SK-N-SH (cell line): ENCODE results near the gene LPP. TPM values are rescaled to one million over a fixed set of nuclear protein-coding genes. Genes with fewer than 3 reads are reported as not detected.

Source experiments
- CTCF ChIA-PET: fragments of 300-600, 350-600 bp; formaldehyde crosslinking; extraction: SDS; loops from one replicate; lab custom pipeline; 2021; lab: Yijun Ruan, JAX
- POLR2A ChIA-PET: fragments of 350-600 bp; sonication (Branson Sonifier 250); formaldehyde crosslinking; extraction: SDS; loops from one replicate; lab custom pipeline; 2020; ENCODE audit warnings: antibody characterized with exemption, inconsistent platforms; lab: Yijun Ruan, JAX
- DNase-seq: peaks from one replicate; pipeline ENCODE4 v3.0.0; 2012
- H2AFZ ChIP-seq: fragments of 200-600 bp; sonication (generic); 2 replicates; pipeline ENCODE4 v1.8.1; 2016; ENCODE audit warnings: antibody characterized with exemption, mild to moderate bottlenecking, low read depth
- H3F3A ChIP-seq: fragments of 200-600 bp; sonication (generic); replicated peaks from 2 replicates; pipeline ENCODE3; 2016; ENCODE audit warnings: antibody characterized with exemption, mild to moderate bottlenecking; ENCODE audit not compliant: insufficient read depth
- H3K27ac ChIP-seq, 2 experiments: fragments of 200-500 bp in 1 of 2; fragments of 200-600 bp in 1 of 2; sonication (Bioruptor generic) in 1 of 2; sonication (generic), shearing (Covaris generic) in 1 of 2; 2 replicates each; pipeline versions ENCODE4 v1.5.1 to v1.6.1; 2014 to 2016; ENCODE audit warnings: low read depth in 2 of 2, inconsistent platforms in 1 of 2, low read length in 1 of 2, mild to moderate bottlenecking in 1 of 2, mixed read lengths in 1 of 2
- H3K27me3 ChIP-seq: fragments of 200-600 bp; sonication (generic), shearing (Covaris generic); 2 replicates; pipeline ENCODE4 v1.6.1; 2016; ENCODE audit warnings: mixed run types; ENCODE audit not compliant: insufficient read depth
- H3K36me3 ChIP-seq, 2 experiments: fragments of 200-500 bp in 1 of 2; fragments of 200-600 bp in 1 of 2; sonication (Bioruptor generic) in 1 of 2; sonication (generic) in 1 of 2; replicated peaks in 1 of 2; 2 replicates each; pipeline versions ENCODE3 to v1.5.1; 2014 to 2016; ENCODE audit warnings: low read length in 1 of 2, mild to moderate bottlenecking in 1 of 2; ENCODE audit not compliant: insufficient read depth in 2 of 2, control insufficient read depth in 1 of 2
- H3K4me1 ChIP-seq, 2 experiments: fragments of 200-500 bp in 1 of 2; fragments of 200-600 bp in 1 of 2; sonication (Bioruptor generic) in 1 of 2; sonication (generic), shearing (Covaris generic) in 1 of 2; 2 replicates each; pipeline versions ENCODE4 v1.5.1 to v1.6.1; 2014 to 2016; ENCODE audit warnings: low read depth in 1 of 2, low read length in 1 of 2, mixed run types in 1 of 2; ENCODE audit not compliant: insufficient read depth in 2 of 2, control insufficient read depth in 1 of 2
- H3K4me2 ChIP-seq: fragments of 200-600 bp; sonication (generic), shearing (Covaris generic); 2 replicates; pipeline ENCODE4 v1.6.1; 2017; ENCODE audit warnings: mixed run types
- H3K4me3 ChIP-seq, 2 experiments: fragments of 200-500 bp in 1 of 2; fragments of 200-600 bp in 1 of 2; sonication (Bioruptor generic) in 1 of 2; sonication (generic), shearing (Covaris generic) in 1 of 2; 2 replicates each; pipeline versions ENCODE4 v1.5.1 to v1.8.1; 2014 to 2016; ENCODE audit warnings: low read depth in 2 of 2, inconsistent platforms in 1 of 2, low read length in 1 of 2, mild to moderate bottlenecking in 1 of 2, mixed read lengths in 1 of 2, moderate library complexity in 1 of 2
- H3K79me2 ChIP-seq: fragments of 200-600 bp; sonication (generic); 2 replicates; pipeline ENCODE4 v1.8.1; 2017; ENCODE audit warnings: mild to moderate bottlenecking; ENCODE audit not compliant: insufficient read depth
- H3K9ac ChIP-seq: fragments of 200-600 bp; sonication (generic); 2 replicates; pipeline ENCODE4 v1.6.1; 2017; ENCODE audit warnings: mixed run types
- H3K9me2 ChIP-seq: fragments of 200-600 bp; sonication (generic); 2 replicates; pipeline ENCODE4 v1.6.1; 2017; ENCODE audit warnings: mixed run types
- H3K9me3 ChIP-seq: fragments of 200-600 bp; sonication (generic); 2 replicates; pipeline ENCODE4 v1.6.1; 2017; ENCODE audit warnings: mixed run types, mild to moderate bottlenecking, moderate library complexity
- H4K20me1 ChIP-seq: fragments of 200-600 bp; sonication (generic); 2 replicates; pipeline ENCODE4 v1.6.1; 2017; ENCODE audit warnings: mild to moderate bottlenecking, mixed run types; ENCODE audit not compliant: insufficient read depth
- CHD2 ChIP-seq: fragments of 150-350 bp; IDR thresholded peaks from 2 replicates; pipeline ENCODE4 v1.6.1; 2018; ENCODE audit warnings: low read length; ENCODE audit not compliant: partially characterized antibody
- CTCF ChIP-seq: fragments of 200-600 bp; sonication (generic); IDR thresholded peaks from 2 replicates; pipeline ENCODE4 v1.6.1; 2017; ENCODE audit warnings: antibody characterized with exemption, mild to moderate bottlenecking, moderate library complexity
- EZH2phosphoT487 ChIP-seq: fragments of 200-600 bp; sonication (generic); IDR thresholded peaks from 2 replicates; pipeline ENCODE4 v1.6.1; 2017; ENCODE audit warnings: low read depth, mixed run types, mild to moderate bottlenecking, antibody characterized with exemption, moderate library complexity, borderline replicate concordance
- FOSL2 ChIP-seq: IDR thresholded peaks from 2 replicates; pipeline ENCODE4 v1.4.0; 2012; ENCODE audit warnings: low read depth, mild to moderate bottlenecking, moderate library complexity, borderline replicate concordance
- GATA2 ChIP-seq: sonication (generic); formaldehyde crosslinking; IDR thresholded peaks from 2 replicates; pipeline ENCODE4 v1.5.0; 2020; ENCODE audit warnings: mild to moderate bottlenecking, missing genetic modification reagents
- JUND ChIP-seq: IDR thresholded peaks from 2 replicates; pipeline ENCODE4 v1.4.0; 2012
- MXI1 ChIP-seq: IDR thresholded peaks from 2 replicates; pipeline ENCODE4 v1.6.1; 2012; ENCODE audit warnings: mild to moderate bottlenecking, low read depth, low read length, improper control_type of control experiment
- NFIC ChIP-seq: IDR thresholded peaks from 2 replicates; pipeline ENCODE4 v1.4.0; 2012; ENCODE audit warnings: borderline replicate concordance
- NRF1 ChIP-seq: IDR thresholded peaks from 2 replicates; pipeline ENCODE4 v1.6.1; 2012; ENCODE audit warnings: low read depth, mild to moderate bottlenecking, low read length
- RCOR1 ChIP-seq: fragments of 150-350 bp; IDR thresholded peaks from 2 replicates; pipeline ENCODE4 v1.6.1; 2017; ENCODE audit warnings: antibody characterized with exemption, low read length
- RXRA ChIP-seq: IDR thresholded peaks from 2 replicates; pipeline ENCODE4 v1.4.0; 2012; ENCODE audit warnings: low read depth, mild to moderate bottlenecking, borderline replicate concordance
- SIN3A ChIP-seq: IDR thresholded peaks from 2 replicates; pipeline ENCODE4 v1.6.1; 2012; ENCODE audit warnings: low read depth, mild to moderate bottlenecking, low read length, moderate library complexity, borderline replicate concordance
- TAF1 ChIP-seq: IDR thresholded peaks from 2 replicates; pipeline ENCODE4 v1.6.1; 2012; ENCODE audit warnings: low read depth, mild to moderate bottlenecking, low read length, moderate library complexity, borderline replicate concordance
- WGBS: methylation state at CpG from one replicate; pipeline ENCODE4 v1.1.6; 2017; ENCODE audit warnings: low lambda C conversion rate; 5-methylcytosine and 5-hydroxymethylcytosine counted together
- polyA plus RNA-seq, 3 experiments: library from polyadenylated mRNA; depleted of rRNA; stranded (reverse); fragments of >200 nt; gene quantifications; 2 replicates each; pipeline ENCODE4 v1.2.3, GENCODE V29; 2012
- TF ChIP-seq, protein P1 (sequence below): IDR thresholded peaks from 2 replicates; pipeline ENCODE4 v1.6.1; 2012; ENCODE audit warnings: mild to moderate bottlenecking, low read depth, low read length, moderate library complexity
- TF ChIP-seq, protein P2 (sequence below): fragments of 150-350 bp; IDR thresholded peaks from 2 replicates; pipeline ENCODE4 v1.6.1; 2016; ENCODE audit warnings: mild to moderate bottlenecking, low read depth, low read length
- TF ChIP-seq, protein P3 (sequence below): IDR thresholded peaks from 2 replicates; pipeline ENCODE4 v1.4.0; 2012; ENCODE audit warnings: low read depth, borderline replicate concordance

The LPP gene
- polyA plus RNA-seq, 1 of the 3 experiments (the other 2 are of a cell fraction) = 6.6 TPM

DNA sequence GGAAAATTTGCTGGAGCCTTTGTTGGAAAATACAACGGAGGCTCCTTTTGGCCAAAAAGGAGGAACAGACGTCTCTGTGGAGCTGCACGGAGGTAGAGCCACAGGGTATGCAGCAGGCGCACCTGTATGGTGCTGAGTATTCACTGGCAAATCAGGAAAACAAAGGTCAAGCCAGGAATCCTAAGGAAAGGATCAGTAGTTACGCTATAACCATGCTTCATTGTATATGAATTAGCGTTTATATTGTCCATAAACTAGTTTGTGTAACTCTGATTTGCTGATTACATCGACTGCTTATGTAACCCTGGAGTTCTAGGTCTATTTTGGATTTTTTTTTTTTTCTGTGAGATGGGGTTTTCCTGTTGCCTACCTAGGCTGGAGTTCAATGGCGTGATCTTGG, 45.4 kb downstream of the LPP start (continued):
- TF ChIP-seq, protein P1, sequence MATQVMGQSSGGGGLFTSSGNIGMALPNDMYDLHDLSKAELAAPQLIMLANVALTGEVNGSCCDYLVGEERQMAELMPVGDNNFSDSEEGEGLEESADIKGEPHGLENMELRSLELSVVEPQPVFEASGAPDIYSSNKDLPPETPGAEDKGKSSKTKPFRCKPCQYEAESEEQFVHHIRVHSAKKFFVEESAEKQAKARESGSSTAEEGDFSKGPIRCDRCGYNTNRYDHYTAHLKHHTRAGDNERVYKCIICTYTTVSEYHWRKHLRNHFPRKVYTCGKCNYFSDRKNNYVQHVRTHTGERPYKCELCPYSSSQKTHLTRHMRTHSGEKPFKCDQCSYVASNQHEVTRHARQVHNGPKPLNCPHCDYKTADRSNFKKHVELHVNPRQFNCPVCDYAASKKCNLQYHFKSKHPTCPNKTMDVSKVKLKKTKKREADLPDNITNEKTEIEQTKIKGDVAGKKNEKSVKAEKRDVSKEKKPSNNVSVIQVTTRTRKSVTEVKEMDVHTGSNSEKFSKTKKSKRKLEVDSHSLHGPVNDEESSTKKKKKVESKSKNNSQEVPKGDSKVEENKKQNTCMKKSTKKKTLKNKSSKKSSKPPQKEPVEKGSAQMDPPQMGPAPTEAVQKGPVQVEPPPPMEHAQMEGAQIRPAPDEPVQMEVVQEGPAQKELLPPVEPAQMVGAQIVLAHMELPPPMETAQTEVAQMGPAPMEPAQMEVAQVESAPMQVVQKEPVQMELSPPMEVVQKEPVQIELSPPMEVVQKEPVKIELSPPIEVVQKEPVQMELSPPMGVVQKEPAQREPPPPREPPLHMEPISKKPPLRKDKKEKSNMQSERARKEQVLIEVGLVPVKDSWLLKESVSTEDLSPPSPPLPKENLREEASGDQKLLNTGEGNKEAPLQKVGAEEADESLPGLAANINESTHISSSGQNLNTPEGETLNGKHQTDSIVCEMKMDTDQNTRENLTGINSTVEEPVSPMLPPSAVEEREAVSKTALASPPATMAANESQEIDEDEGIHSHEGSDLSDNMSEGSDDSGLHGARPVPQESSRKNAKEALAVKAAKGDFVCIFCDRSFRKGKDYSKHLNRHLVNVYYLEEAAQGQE = no peak
- TF ChIP-seq GATA2 (CRISPR knock-in tag) (no peak), TAF1 (no peak)
- TF ChIP-seq, all 33 proteins: peak for 0

- Histone ChIP-seq H3K79me2 (peaks cover 90% of the 10 kb centered on the region), H3F3A (peaks cover 16% of the 10 kb centered on the region), H3K4me1 (peaks cover 0 to 16% of the 10 kb centered on the region in 2 experiments; a peak in 3 of 4 replicates), H2AFZ (no peak overlapping the region), H3K9me2 (no peaks in the 10 kb centered on the region), H3K9me3 (no peaks in the 10 kb centered on the region), H3K9ac (no peak overlapping the region), H3K36me3 (peaks cover 0 to 9% of the 10 kb centered on the region in 2 experiments), H3K4me3 (no peak overlapping the region), H3K4me2 (no peak overlapping the region), H3K27me3 (no peaks in the 10 kb centered on the region), H3K27ac (no peak overlapping the region), H4K20me1 (peaks cover 7% of the 10 kb centered on the region)
- DNase-seq = no peak
- ChIA-PET CTCF (no interaction called here), POLR2A (no interaction called here)
- 60% methylated on average over 2 of the region's 2 CpGs for WGBS
- TF ChIP-seq, protein P1 = no peak
- no peak for TF ChIP-seq RCOR1
- no peak for TF ChIP-seq JUND
- TF ChIP-seq NRF1 = no peak
- TF ChIP-seq NFIC = no peak
- TF ChIP-seq CTCF = no peak
- TF ChIP-seq, protein P2, sequence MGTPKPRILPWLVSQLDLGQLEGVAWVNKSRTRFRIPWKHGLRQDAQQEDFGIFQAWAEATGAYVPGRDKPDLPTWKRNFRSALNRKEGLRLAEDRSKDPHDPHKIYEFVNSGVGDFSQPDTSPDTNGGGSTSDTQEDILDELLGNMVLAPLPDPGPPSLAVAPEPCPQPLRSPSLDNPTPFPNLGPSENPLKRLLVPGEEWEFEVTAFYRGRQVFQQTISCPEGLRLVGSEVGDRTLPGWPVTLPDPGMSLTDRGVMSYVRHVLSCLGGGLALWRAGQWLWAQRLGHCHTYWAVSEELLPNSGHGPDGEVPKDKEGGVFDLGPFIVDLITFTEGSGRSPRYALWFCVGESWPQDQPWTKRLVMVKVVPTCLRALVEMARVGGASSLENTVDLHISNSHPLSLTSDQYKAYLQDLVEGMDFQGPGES = no peak
- TF ChIP-seq TAF1 = no peak
- TF ChIP-seq, protein P3, sequence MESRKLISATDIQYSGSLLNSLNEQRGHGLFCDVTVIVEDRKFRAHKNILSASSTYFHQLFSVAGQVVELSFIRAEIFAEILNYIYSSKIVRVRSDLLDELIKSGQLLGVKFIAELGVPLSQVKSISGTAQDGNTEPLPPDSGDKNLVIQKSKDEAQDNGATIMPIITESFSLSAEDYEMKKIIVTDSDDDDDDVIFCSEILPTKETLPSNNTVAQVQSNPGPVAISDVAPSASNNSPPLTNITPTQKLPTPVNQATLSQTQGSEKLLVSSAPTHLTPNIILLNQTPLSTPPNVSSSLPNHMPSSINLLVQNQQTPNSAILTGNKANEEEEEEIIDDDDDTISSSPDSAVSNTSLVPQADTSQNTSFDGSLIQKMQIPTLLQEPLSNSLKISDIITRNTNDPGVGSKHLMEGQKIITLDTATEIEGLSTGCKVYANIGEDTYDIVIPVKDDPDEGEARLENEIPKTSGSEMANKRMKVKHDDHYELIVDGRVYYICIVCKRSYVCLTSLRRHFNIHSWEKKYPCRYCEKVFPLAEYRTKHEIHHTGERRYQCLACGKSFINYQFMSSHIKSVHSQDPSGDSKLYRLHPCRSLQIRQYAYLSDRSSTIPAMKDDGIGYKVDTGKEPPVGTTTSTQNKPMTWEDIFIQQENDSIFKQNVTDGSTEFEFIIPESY = no peak
- TF ChIP-seq EZH2phosphoT487 = no peak
- no peak for TF ChIP-seq MXI1
- TF ChIP-seq FOSL2 = no peak
- no peak for TF ChIP-seq CHD2
- TF ChIP-seq SIN3A = no peak
- TF ChIP-seq RXRA = no peak
Measured at GRCh38 chr3:188200481-188200880, 46.5 kb downstream of the LPP start.
